B cell (primary cell): ENCODE results near the gene GMPR. TPM values are rescaled to one million over a fixed set of nuclear protein-coding genes. Genes with fewer than 3 reads are reported as not detected.

Experiments used
- ATAC-seq: fragments of 200-7000 bp; cut with Tn5 transposase; one replicate; pipeline ENCODE4 v1.10.0; 2021; ENCODE audit warnings: low read depth, mild to moderate bottlenecking, moderate number of reproducible peaks, moderate library complexity
- CTCF ChIA-PET: fragments of 350-600 bp; sonication (Branson Sonifier 250); formaldehyde crosslinking; loops from one replicate; lab custom pipeline; 2021; ENCODE audit warnings: antibody characterized with exemption, inconsistent platforms; lab: Charles Lee
- POLR2A ChIA-PET: fragments of 350-600 bp; sonication (Branson Sonifier 250); formaldehyde crosslinking; loops from one replicate; lab custom pipeline; 2021; ENCODE audit warnings: antibody characterized with exemption; lab: Charles Lee
- DNase-seq: peaks from one replicate; pipeline ENCODE4 v3.0.0; 2013
- H2AFZ ChIP-seq: 2 replicates; pipeline ENCODE4 v1.6.1; 2012; ENCODE audit warnings: mild to moderate bottlenecking, low read depth, low read length; ENCODE audit not compliant: insufficient read depth, poor library complexity, severe bottlenecking
- H3K27ac ChIP-seq, 2 donors: 1 replicate in 1 of 2; 2 replicates in 1 of 2; pipeline ENCODE4 v1.5.1; 2012 to 2013; ENCODE audit warnings: low read length in 2 of 2, mild to moderate bottlenecking in 2 of 2, moderate library complexity in 1 of 2
- H3K27me3 ChIP-seq, 4 experiments: fragments of 200-600 bp in 1 of 4; sonication (generic) in 1 of 4; replicated peaks in 1 of 4; 1 replicate in 2 of 4; 2 replicates in 2 of 4; pipeline versions ENCODE4 v1.6.1 to v1.7.0; 2013 to 2016; ENCODE audit warnings: low read length in 3 of 4, mild to moderate bottlenecking in 2 of 4, mixed read lengths in 1 of 4, moderate library complexity in 1 of 4; ENCODE audit not compliant: insufficient read depth in 4 of 4, control insufficient read depth in 3 of 4; ENCODE audit errors: control extremely low read depth in 1 of 4
- H3K36me3 ChIP-seq, 2 experiments: replicated peaks in 1 of 2; 1 replicate in 1 of 2; 2 replicates in 1 of 2; pipeline versions ENCODE4 v1.6.1 to v1.7.1; 2013; ENCODE audit warnings: low read length in 1 of 2; ENCODE audit not compliant: insufficient read depth in 2 of 2, control insufficient read depth in 1 of 2; ENCODE audit errors: control extremely low read depth in 1 of 2, extremely low read depth in 1 of 2
- H3K4me1 ChIP-seq, 2 donors: fragments of 200-600 bp in 1 of 2; sonication (generic) in 1 of 2; 1 replicate in 1 of 2; 2 replicates in 1 of 2; pipeline versions ENCODE4 v1.5.1 to v1.6.1; 2013 to 2017; ENCODE audit warnings: low read length in 2 of 2; ENCODE audit not compliant: control insufficient read depth in 2 of 2, insufficient read depth in 2 of 2
- H3K4me2 ChIP-seq: replicated peaks from 2 replicates; pipeline ENCODE3; 2012; ENCODE audit warnings: mild to moderate bottlenecking, low read depth, low read length; ENCODE audit not compliant: poor library complexity, severe bottlenecking
- H3K4me3 ChIP-seq, 5 experiments: fragments of 200-600 bp in 1 of 5; sonication (generic) in 1 of 5; 1 replicate in 3 of 5; 2 replicates in 2 of 5; pipeline versions ENCODE4 v1.5.1 to v1.7.0; 2011 to 2016; ENCODE audit warnings: low read length in 4 of 5, mild to moderate bottlenecking in 4 of 5, low read depth in 2 of 5, control low read depth in 1 of 5, moderate library complexity in 1 of 5; ENCODE audit not compliant: insufficient read depth in 1 of 5; ENCODE audit errors: control extremely low read depth in 1 of 5, extremely low read depth in 1 of 5
- H3K79me2 ChIP-seq: fragments of 200-600 bp; sonication (generic); one replicate; pipeline ENCODE4 v1.6.0; 2016; ENCODE audit warnings: low read length; ENCODE audit not compliant: control insufficient read depth, insufficient read depth
- H3K9ac ChIP-seq: fragments of 200-600 bp; sonication (generic); 2 replicates; pipeline ENCODE4 v1.6.1; 2017; ENCODE audit warnings: mild to moderate bottlenecking, low read length, moderate library complexity
- H3K9me3 ChIP-seq, 3 donors: one replicate each; pipeline versions ENCODE4 v1.6.1 to v1.7.1; 2013; ENCODE audit warnings: low read length in 2 of 3; ENCODE audit not compliant: control insufficient read depth in 2 of 3, insufficient read depth in 1 of 3; ENCODE audit errors: control extremely low read depth in 1 of 3
- H4K20me1 ChIP-seq: 2 replicates; pipeline ENCODE4 v1.6.0; 2012; ENCODE audit warnings: mild to moderate bottlenecking, low read length; ENCODE audit not compliant: insufficient read depth, control insufficient read depth, poor library complexity, severe bottlenecking
- H3K27ac Mint-ChIP-seq: one replicate; pipeline ENCODE4 v1.8.0; 2021; ENCODE audit warnings: mixed read lengths
- H3K27me3 Mint-ChIP-seq: one replicate; pipeline ENCODE4 v1.8.0; 2021; ENCODE audit warnings: mixed read lengths
- H3K4me1 Mint-ChIP-seq: one replicate; pipeline ENCODE4 v1.8.0; 2021; ENCODE audit warnings: mixed read lengths
- H3K4me3 Mint-ChIP-seq: one replicate; pipeline ENCODE4 v1.8.0; 2021; ENCODE audit warnings: mixed read lengths
- H3K9me3 Mint-ChIP-seq: one replicate; pipeline ENCODE4 v1.8.0; 2022; ENCODE audit warnings: mixed read lengths; ENCODE audit not compliant: insufficient read depth
- CTCF ChIP-seq: fragments of 200-600 bp; IDR thresholded peaks from one replicate; pipeline ENCODE4 v1.8.0; 2022; ENCODE audit warnings: antibody characterized with exemption, mild to moderate bottlenecking
- EZH2 ChIP-seq: IDR thresholded peaks from 2 replicates; pipeline ENCODE4 v1.6.1; 2012; ENCODE audit warnings: borderline replicate concordance, low read depth, mild to moderate bottlenecking, moderate library complexity, low read length; ENCODE audit not compliant: insufficient read depth, poor library complexity, severe bottlenecking
- WGBS: methylation state at CpG from one replicate; pipeline ENCODE4 v1.1.5; 2013; ENCODE audit warnings: missing lambda C conversion rate; ENCODE audit not compliant: insufficient coverage; 5-methylcytosine and 5-hydroxymethylcytosine counted together
- intact Hi-C: fragments of 100-400 bp; cut with micrococcal nuclease; formaldehyde crosslinking; loops from one replicate; pipeline ENCODE4 v1.10.0; 2022
- polyA plus RNA-seq: library from polyadenylated mRNA; depleted of rRNA; stranded (reverse); fragments of >200 nt; gene quantifications from 2 replicates; pipeline ENCODE4 v1.2.3, GENCODE V29; 2012
- total RNA-seq, 2 donors: library from RNA; stranded (reverse); fragments of 120-200 nt in 1 of 2; gene quantifications; 1 replicate in 1 of 2; 2 replicates in 1 of 2; pipeline versions ENCODE4 v1.2.3 to v1.2.4, GENCODE V29; 2013 to 2022

Gene GMPR
- total and polyA plus RNA-seq, 2 donors (not counting 1 experiment from before 2014, with no cell fraction given): 0.82 TPM; not detected in 1

DNA sequence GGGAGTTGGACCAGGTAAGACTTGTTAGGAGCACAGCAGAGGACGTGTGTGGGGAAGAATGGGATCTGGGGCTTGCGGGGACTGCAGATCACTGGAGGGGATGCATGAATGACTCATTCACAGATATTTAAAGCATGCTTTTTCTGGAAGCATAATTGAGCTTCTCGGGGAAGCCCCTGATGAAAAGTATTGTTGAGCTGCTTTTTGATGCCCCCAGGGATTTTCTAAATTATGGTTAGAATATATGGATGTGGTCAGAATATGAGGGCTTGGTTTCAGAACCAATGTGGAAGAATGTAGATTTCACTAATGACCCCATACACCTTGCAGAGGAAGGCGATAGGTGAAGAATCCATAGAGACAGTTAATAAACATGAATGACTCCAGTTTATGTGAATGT, 36.1 kb downstream of the GMPR start:
- no peaks in the 10 kb centered on the region for H3K36me3 ChIP-seq
- no peaks in the 10 kb centered on the region for H3K4me1 ChIP-seq
- no peaks in the 10 kb centered on the region for H3K9me3 ChIP-seq
- DNase-seq: no peak
- H2AFZ ChIP-seq: no peak overlapping the region
- ATAC-seq: no peak
- Mint-ChIP-seq H3K4me1 (no peaks in the 10 kb centered on the region), H3K4me3 (no peak overlapping the region), H3K27me3 (peaks cover 15% of the 10 kb centered on the region), H3K9me3 (no peaks in the 10 kb centered on the region), H3K27ac (no peak overlapping the region)
- ChIA-PET POLR2A (no interaction called here), CTCF (no interaction called here)
- H3K27me3 ChIP-seq: peaks cover 0 to 4% (median 0%) of the 10 kb centered on the region in 4 experiments
- no peaks in the 10 kb centered on the region for H4K20me1 ChIP-seq
- TF ChIP-seq EZH2 (no peak), CTCF (no peak)
- no peak overlapping the region for H3K4me2 ChIP-seq
- intact Hi-C loops: no loop called here
- H3K9ac ChIP-seq: no peak overlapping the region
- WGBS: 72% methylated on average over 3 of the region's 4 CpGs
- no peak overlapping the region for H3K4me3 ChIP-seq
- no peaks in the 10 kb centered on the region for H3K79me2 ChIP-seq
- H3K27ac ChIP-seq: no peak overlapping the region

GRCh38 chr6:16274885-16275589, 36.6 kb downstream of the GMPR start:
- Histone ChIP-seq H3K27me3 (peaks cover 0 to 4% (median 0%) of the 10 kb centered on the region in 4 experiments), H3K9me3 (no peaks in the 10 kb centered on the region), H2AFZ (no peak overlapping the region), H3K79me2 (no peaks in the 10 kb centered on the region), H4K20me1 (no peaks in the 10 kb centered on the region), H3K4me3 (no peak overlapping the region), H3K9ac (no peak overlapping the region), H3K27ac (no peak overlapping the region), H3K36me3 (no peaks in the 10 kb centered on the region), H3K4me1 (no peaks in the 10 kb centered on the region), H3K4me2 (no peak overlapping the region)
- CTCF ChIA-PET: no interaction called here
- Mint-ChIP-seq H3K4me1 (no peaks in the 10 kb centered on the region), H3K4me3 (no peak overlapping the region), H3K27me3 (peaks cover 15% of the 10 kb centered on the region), H3K9me3 (no peaks in the 10 kb centered on the region), H3K27ac (no peak overlapping the region)
- 100% methylated on average over 4 of the region's 10 CpGs for WGBS
- intact Hi-C loops: no loop called here
- TF ChIP-seq CTCF: no peak
- ATAC-seq: no peak
- DNase-seq: no peak
- POLR2A ChIA-PET: no interaction called here
